ENCODE data around the gene KCNS1. TPM values are rescaled to one million over a fixed set of nuclear protein-coding genes. Genes with fewer than 3 reads are reported as not detected.

The KCNS1 gene
- total and polyA plus RNA-seq, 2 experiments from 2014 or later, result 0.37 to 3.2 TPM

- Histone ChIP-seq H3K27ac (ENCODE audit: low read depth) (no peak overlapping the region), H3K4me3 (no peak overlapping the region), H3K36me3 (ENCODE audit: insufficient read depth) (no peaks in the 10 kb centered on the region; the same call in 1 of the 2 replicates), H3K79me2 (replicated peaks; ENCODE audit: insufficient read depth) (no peaks in the 10 kb centered on the region), H2AFZ (no peak overlapping the region), H3K4me1 (ENCODE audit: insufficient read depth) (peaks cover 10% of the 10 kb centered on the region), H3K27me3 (ENCODE audit: insufficient read depth) (no peaks in the 10 kb centered on the region), H3K9me2 (ENCODE audit: insufficient read depth) (no peaks in the 10 kb centered on the region; the same call in 1 of the 2 replicates), H4K20me1 (replicated peaks; ENCODE audit: insufficient read depth) (no peaks in the 10 kb centered on the region), H3F3A (replicated peaks; ENCODE audit: low read depth) (no peaks in the 10 kb centered on the region), H3K4me2 (no peak overlapping the region)
- H3K4me3 Mint-ChIP-seq, result no peak overlapping the region
- peaks cover 2% of the 10 kb centered on the region for H3K27me3 Mint-ChIP-seq (ENCODE audit: insufficient read depth, low read depth, poor library complexity)
- no peak for TF ChIP-seq REST (IDR thresholded peaks at IDR 0.05; ENCODE audit: unreplicated experiment)
- TF ChIP-seq JUNB (IDR thresholded peaks at IDR 0.05; ENCODE audit: unreplicated experiment), result no peak
- no peak for TF ChIP-seq ZNF331 (CRISPR knock-in tag; IDR thresholded peaks at IDR 0.05; ENCODE audit: low read depth)
- TF ChIP-seq EZH2phosphoT487 (IDR thresholded peaks at IDR 0.05; ENCODE audit: unreplicated experiment), result no peak
- peak in 1 of 2 experiments; percentile 32; a peak in 1 of 4 replicates for TF ChIP-seq CTCF (conservative IDR thresholded peaks at IDR 0.05; ENCODE audit: low read depth in 2 of 2)
- no peak for TF ChIP-seq STAT1 (IDR thresholded peaks at IDR 0.05; ENCODE audit: unreplicated experiment)
- DNase-seq (ENCODE audit: low spot score) (peak; percentile 19), ATAC-seq (no peak)
- H3K4me1 Mint-ChIP-seq, result peaks cover 10% of the 10 kb centered on the region
- peaks cover 42% of the 10 kb centered on the region for H3K36me3 Mint-ChIP-seq (ENCODE audit: low read depth)
- H3K9me3 Mint-ChIP-seq, result peaks cover 8% of the 10 kb centered on the region; the same call in 2 of the 3 replicates
- H3K27ac Mint-ChIP-seq, result no peak overlapping the region
Observed at GRCh38 chr20:45080867-45081624, 19.9 kb downstream of the KCNS1 start.

GRCh38 chr20:45077559-45077958 is 23.4 kb downstream of the KCNS1 start:
- no peaks in the 10 kb centered on the region; the same call in 1 of the 2 replicates for H3K9me2 ChIP-seq (ENCODE audit: insufficient read depth)
- H3K4me3 ChIP-seq, result no peak overlapping the region
- ATAC-seq (no peak), DNase-seq (ENCODE audit: low spot score) (no peak)
- peaks cover 13% of the 10 kb centered on the region for H3K4me1 Mint-ChIP-seq
- H3F3A ChIP-seq (replicated peaks; ENCODE audit: low read depth), result no peaks in the 10 kb centered on the region
- no peak overlapping the region for H3K4me3 Mint-ChIP-seq
- no peaks in the 10 kb centered on the region for H3K27me3 ChIP-seq (ENCODE audit: insufficient read depth)
- H3K79me2 ChIP-seq (replicated peaks; ENCODE audit: insufficient read depth), result no peaks in the 10 kb centered on the region
- H3K27ac Mint-ChIP-seq, result peak overlapping the region; percentile 61; the same call in 1 of the 2 replicates
- no peak overlapping the region for H3K27ac ChIP-seq (ENCODE audit: low read depth)
- peaks cover 14% of the 10 kb centered on the region for H3K4me1 ChIP-seq (ENCODE audit: insufficient read depth)
- H3K27me3 Mint-ChIP-seq (ENCODE audit: insufficient read depth, low read depth, poor library complexity), result no peaks in the 10 kb centered on the region
- no peaks in the 10 kb centered on the region; the same call in 1 of the 2 replicates for H3K36me3 ChIP-seq (ENCODE audit: insufficient read depth)
- peaks cover 8% of the 10 kb centered on the region; the same call in 2 of the 3 replicates for H3K9me3 Mint-ChIP-seq
- peaks cover 40% of the 10 kb centered on the region for H3K36me3 Mint-ChIP-seq (ENCODE audit: low read depth)
- H3K4me2 ChIP-seq, result no peak overlapping the region
- no peaks in the 10 kb centered on the region; the same call in 1 of the 2 replicates for H4K20me1 ChIP-seq (replicated peaks; ENCODE audit: insufficient read depth)
- no peak overlapping the region for H2AFZ ChIP-seq
- TF ChIP-seq STAT1 (IDR thresholded peaks at IDR 0.05; ENCODE audit: unreplicated experiment) (no peak), EZH2phosphoT487 (IDR thresholded peaks at IDR 0.05; ENCODE audit: unreplicated experiment) (no peak), ZNF462 (CRISPR knock-in tag; IDR thresholded peaks at IDR 0.05) (no peak), ZNF114 (CRISPR knock-in tag; IDR thresholded peaks at IDR 0.05) (no peak), POLR2AphosphoS5 (IDR thresholded peaks at IDR 0.05; ENCODE audit: low read depth) (no peak)

Measured in GM23338 (cell line).